Activated B cell treated with CpG ODN at 0.5 μM for 24 hours (primary cell): ENCODE results near the gene PRR15. TPM values are rescaled to one million over a fixed set of nuclear protein-coding genes. Genes with fewer than 3 reads are reported as not detected.

Experiments
- ATAC-seq: fragments of 200-7000 bp; cut with Tn5 transposase; one replicate; pipeline ENCODE4 v1.10.0; 2021; ENCODE audit warnings: low read depth, mild to moderate bottlenecking, moderate library complexity
- CTCF ChIA-PET: fragments of 350-600 bp; sonication (Branson Sonifier 250); formaldehyde crosslinking; loops from one replicate; lab custom pipeline; 2021; ENCODE audit warnings: antibody characterized with exemption; lab: Charles Lee
- POLR2A ChIA-PET: fragments of 350-600 bp; sonication (Branson Sonifier 250); formaldehyde crosslinking; loops from one replicate; lab custom pipeline; 2021; ENCODE audit warnings: antibody characterized with exemption; lab: Charles Lee
- DNase-seq: peaks from one replicate; pipeline ENCODE4 v3.0.0; 2022
- H3K27ac Mint-ChIP-seq: one replicate; pipeline ENCODE4 v1.8.0; 2020; ENCODE audit warnings: mixed read lengths
- H3K27me3 Mint-ChIP-seq: one replicate; pipeline ENCODE4 v1.8.0; 2021; ENCODE audit warnings: mixed read lengths
- H3K36me3 Mint-ChIP-seq: one replicate; pipeline ENCODE4 v1.8.0; 2021; ENCODE audit warnings: low read depth, mixed read lengths
- H3K4me1 Mint-ChIP-seq: one replicate; pipeline ENCODE4 v1.8.0; 2021; ENCODE audit warnings: mixed read lengths
- H3K4me3 Mint-ChIP-seq: one replicate; pipeline ENCODE4 v1.8.0; 2020; ENCODE audit warnings: mild to moderate bottlenecking, mixed read lengths
- H3K9me3 Mint-ChIP-seq: one replicate; pipeline ENCODE4 v1.8.0; 2020; ENCODE audit warnings: mixed read lengths
- intact Hi-C: fragments of 100-400 bp; cut with micrococcal nuclease; formaldehyde crosslinking; loops from one replicate; pipeline ENCODE4 v1.15.1; 2024
- total RNA-seq: library from RNA; stranded (reverse); gene quantifications from 2 replicates; pipeline ENCODE4 v1.2.3, GENCODE V29; 2022
- TF ChIP-seq, protein P1 (sequence below): fragments of 200-600 bp; IDR thresholded peaks from one replicate; pipeline ENCODE4 v1.8.0; 2022; ENCODE audit warnings: antibody characterized with exemption, mild to moderate bottlenecking

Gene PRR15
- total RNA-seq, 1 donor from 2014 or later = not detected

DNA sequence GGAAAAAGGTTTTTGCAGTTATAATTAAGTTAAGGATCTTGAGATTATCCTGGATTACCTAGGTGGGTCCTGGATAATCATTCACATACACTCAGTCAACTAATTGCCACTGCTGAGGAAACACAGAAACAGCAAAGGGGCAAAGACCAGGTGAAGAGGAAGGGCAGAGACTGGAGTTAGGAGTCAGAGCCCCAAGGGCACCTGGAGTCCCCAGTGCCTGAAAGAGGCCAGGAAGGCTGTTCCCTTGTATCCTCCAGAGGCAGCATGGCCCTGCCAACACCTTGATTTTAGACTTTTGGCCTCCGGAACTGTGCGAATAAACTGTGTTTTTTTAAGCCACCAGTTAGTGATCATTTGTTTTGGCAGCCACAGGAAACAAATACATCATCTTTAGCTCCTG is 24.6 kb downstream of the PRR15 start:
- ChIA-PET POLR2A (no interaction called here), CTCF (no interaction called here)
- DNase-seq (no peak), ATAC-seq (no peak)
- no peaks in the 10 kb centered on the region for H3K36me3 Mint-ChIP-seq
- no peak overlapping the region for H3K4me3 Mint-ChIP-seq
- H3K4me1 Mint-ChIP-seq = peaks cover 8% of the 10 kb centered on the region
- H3K27me3 Mint-ChIP-seq = no peaks in the 10 kb centered on the region
- no peak overlapping the region for H3K27ac Mint-ChIP-seq
- intact Hi-C loops = no loop called here
- TF ChIP-seq, protein P1, sequence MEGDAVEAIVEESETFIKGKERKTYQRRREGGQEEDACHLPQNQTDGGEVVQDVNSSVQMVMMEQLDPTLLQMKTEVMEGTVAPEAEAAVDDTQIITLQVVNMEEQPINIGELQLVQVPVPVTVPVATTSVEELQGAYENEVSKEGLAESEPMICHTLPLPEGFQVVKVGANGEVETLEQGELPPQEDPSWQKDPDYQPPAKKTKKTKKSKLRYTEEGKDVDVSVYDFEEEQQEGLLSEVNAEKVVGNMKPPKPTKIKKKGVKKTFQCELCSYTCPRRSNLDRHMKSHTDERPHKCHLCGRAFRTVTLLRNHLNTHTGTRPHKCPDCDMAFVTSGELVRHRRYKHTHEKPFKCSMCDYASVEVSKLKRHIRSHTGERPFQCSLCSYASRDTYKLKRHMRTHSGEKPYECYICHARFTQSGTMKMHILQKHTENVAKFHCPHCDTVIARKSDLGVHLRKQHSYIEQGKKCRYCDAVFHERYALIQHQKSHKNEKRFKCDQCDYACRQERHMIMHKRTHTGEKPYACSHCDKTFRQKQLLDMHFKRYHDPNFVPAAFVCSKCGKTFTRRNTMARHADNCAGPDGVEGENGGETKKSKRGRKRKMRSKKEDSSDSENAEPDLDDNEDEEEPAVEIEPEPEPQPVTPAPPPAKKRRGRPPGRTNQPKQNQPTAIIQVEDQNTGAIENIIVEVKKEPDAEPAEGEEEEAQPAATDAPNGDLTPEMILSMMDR = no peak
- no peaks in the 10 kb centered on the region for H3K9me3 Mint-ChIP-seq

DNA sequence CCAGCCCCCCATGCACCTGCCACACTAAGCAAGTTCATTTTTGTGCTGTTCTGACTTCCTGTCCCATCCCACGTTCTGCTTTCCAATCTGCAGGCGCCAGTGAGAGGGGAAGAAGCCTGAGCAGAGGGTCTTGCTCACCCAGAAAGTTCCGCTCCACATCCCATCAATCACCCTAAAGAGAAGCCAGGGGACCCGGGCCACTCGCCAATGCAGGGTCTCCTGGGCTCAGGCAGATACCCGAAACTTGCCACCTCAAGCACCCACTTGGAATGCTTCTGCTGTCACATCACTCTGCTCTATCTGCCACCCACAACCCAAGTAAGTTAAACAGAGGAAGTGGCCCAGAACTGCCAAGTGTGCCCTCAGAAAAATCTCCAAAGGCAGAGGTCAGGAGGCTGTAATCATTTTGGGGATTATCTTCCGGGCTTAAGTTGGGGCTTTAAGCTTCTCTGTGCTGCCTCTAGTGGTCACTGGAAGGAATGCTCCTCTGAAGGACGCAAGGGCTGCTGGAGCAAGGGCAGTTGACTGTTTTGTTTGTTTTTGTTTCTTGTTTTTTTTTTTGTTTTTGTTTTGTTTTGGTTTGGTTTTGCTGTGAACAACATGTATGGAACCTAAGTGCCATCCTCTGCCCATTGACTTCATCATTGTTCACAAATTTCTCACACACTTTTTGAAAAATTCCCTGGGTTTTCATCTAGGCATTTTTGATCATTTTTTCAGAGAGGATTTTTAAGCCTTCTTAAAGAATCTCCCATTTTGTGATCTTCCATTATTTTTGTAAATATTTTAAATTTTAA is 25.5 kb downstream of the PRR15 start:
- ChIA-PET CTCF (interaction anchor here (1.0 kb wide), 1 partner anchor 32 kb away, joined by 3 read pairs; no protein-coding TSS in a partner anchor), POLR2A (no interaction called here)
- intact Hi-C loops = no loop called here
- Mint-ChIP-seq H3K27ac (no peak overlapping the region), H3K36me3 (no peaks in the 10 kb centered on the region), H3K4me3 (peak overlapping the region; percentile 70), H3K4me1 (peaks cover 8% of the 10 kb centered on the region), H3K27me3 (no peaks in the 10 kb centered on the region), H3K9me3 (no peaks in the 10 kb centered on the region)
- ATAC-seq = peak; percentile 69
- TF ChIP-seq, protein P1 = peak; percentile 93
- no peak for DNase-seq

DNA sequence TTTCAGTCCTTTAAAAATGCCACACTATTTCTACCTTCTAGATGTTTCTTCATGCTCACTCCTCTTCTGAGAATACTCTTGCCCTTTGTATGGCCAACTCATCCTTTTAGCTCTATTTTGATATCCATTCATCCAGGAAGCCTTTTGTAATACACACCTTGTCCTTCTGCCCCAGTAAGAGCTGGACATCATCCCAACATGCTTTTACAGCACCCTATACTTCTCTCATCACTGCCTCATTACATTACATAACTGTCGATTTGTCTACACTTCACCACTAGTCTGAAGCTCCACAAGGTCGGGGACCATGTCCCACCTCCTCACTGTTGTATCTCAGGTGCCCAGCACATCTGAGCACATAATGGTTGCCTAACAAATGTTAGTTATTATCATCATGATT is 29.2 kb downstream of the PRR15 start:
- POLR2A ChIA-PET = no interaction called here
- Mint-ChIP-seq H3K4me3 (no peak overlapping the region), H3K27me3 (peaks cover 2% of the 10 kb centered on the region), H3K27ac (no peak overlapping the region), H3K36me3 (no peaks in the 10 kb centered on the region), H3K4me1 (peaks cover 8% of the 10 kb centered on the region), H3K9me3 (no peaks in the 10 kb centered on the region)
- intact Hi-C loops = no loop called here
- CTCF ChIA-PET = interaction anchor here (0.7 kb wide), 1 partner anchor 32 kb away, joined by 3 read pairs; no protein-coding TSS in a partner anchor
- no peak for DNase-seq
- no peak for ATAC-seq
- TF ChIP-seq, protein P1 = no peak

DNA sequence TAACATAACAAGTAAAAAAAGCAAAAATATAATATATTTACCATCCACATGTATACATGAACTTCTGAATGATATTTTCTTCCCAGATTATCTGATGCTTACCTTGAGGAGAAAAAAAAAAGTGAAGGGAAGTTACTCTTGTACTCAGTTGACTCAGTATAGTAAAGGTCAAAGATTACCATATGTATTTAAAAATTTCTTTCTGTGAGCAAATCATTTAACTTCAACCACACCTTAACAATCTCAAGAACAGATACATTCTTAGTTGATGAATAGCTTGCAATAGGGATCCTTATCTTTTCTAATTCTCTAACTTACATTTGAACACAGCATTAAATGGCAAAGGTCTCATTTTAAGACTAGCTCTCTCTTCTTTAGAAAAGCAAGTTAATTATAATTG is 29.8 kb downstream of the PRR15 start:
- CTCF ChIA-PET = interaction anchor here (0.7 kb wide), 1 partner anchor 33 kb away, joined by 3 read pairs; no protein-coding TSS in a partner anchor

DNA sequence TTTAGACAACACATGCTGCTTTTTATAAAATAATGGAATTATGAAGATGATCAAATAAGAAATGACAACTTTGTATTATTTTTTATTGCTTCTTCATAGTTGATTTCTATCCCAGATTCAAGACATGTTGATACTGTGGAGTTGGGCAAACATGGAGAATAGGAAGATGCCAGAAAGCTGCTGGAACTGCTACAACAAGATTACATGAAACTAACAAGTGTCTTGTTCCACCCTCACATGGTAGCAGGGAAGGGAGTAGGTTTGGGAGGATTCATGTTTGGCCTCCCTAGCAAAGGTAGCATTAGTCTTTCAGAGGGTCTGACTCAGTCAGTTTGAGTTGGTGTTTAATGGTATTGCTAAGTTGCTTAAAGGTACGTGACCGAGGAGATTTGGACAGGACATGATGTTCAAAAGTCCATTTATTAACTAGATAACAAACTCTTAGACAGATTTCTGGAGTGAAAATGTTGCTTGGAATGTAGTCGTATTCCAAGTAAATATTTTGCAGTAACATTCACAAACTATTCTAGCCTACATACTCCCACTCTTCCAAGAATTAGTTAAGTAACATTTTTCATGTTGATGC is 33.1 kb downstream of the PRR15 start:
- Mint-ChIP-seq H3K27me3 (peaks cover 2% of the 10 kb centered on the region), H3K36me3 (no peaks in the 10 kb centered on the region), H3K27ac (no peak overlapping the region), H3K4me3 (no peak overlapping the region), H3K4me1 (no peaks in the 10 kb centered on the region), H3K9me3 (no peaks in the 10 kb centered on the region)
- CTCF ChIA-PET = no interaction called here
- POLR2A ChIA-PET = no interaction called here
- DNase-seq (no peak), ATAC-seq (no peak)
- TF ChIP-seq, protein P1 = no peak
- intact Hi-C loops = no loop called here

More for the DNA sequence above, 29.8 kb downstream of the PRR15 start:
- no peak overlapping the region for H3K4me3 Mint-ChIP-seq
- no peaks in the 10 kb centered on the region for H3K36me3 Mint-ChIP-seq
- no peak for DNase-seq
- peaks cover 2% of the 10 kb centered on the region for H3K27me3 Mint-ChIP-seq
- no peak for ATAC-seq
- no peak overlapping the region for H3K27ac Mint-ChIP-seq
- no peaks in the 10 kb centered on the region for H3K9me3 Mint-ChIP-seq
- POLR2A ChIA-PET = no interaction called here
- TF ChIP-seq, protein P1 = no peak
- intact Hi-C loops = no loop called here
- H3K4me1 Mint-ChIP-seq = peaks cover 7% of the 10 kb centered on the region
